ENCODE measurements around the gene FKRP.

- no peak for TF ChIP-seq CTCF (IDR thresholded peaks at IDR 0.05 in 2 of 3, conservative IDR thresholded peaks at IDR 0.05 in 1 of 3; ENCODE audit: borderline replicate concordance in 1 of 3, insufficient read depth in 1 of 3, low read depth in 2 of 3, low read length in 2 of 3)
- no peak for TF ChIP-seq POLR2A (IDR thresholded peaks at IDR 0.05; ENCODE audit: borderline replicate concordance, extremely low read depth, insufficient read depth, insufficient read length)
Observed at GRCh38 chr19:46698395-46699321, 47.2 kb upstream of the FKRP start.
